ENCODE results near the gene DGCR6. TPM values are rescaled to one million over a fixed set of nuclear protein-coding genes. Genes with fewer than 3 reads are reported as not detected.
A peak's percentile ranks its signal among the peaks of the same experiment; 100 is the strongest.
"Not testable (repeated sequence)": the region's sequence is repeated elsewhere in the genome, so short reads cannot be mapped to it uniquely, and the experiment has no call there.

DGCR6 gene
- total and polyA plus RNA-seq, 2 donors from 2014 or later = 1.7 to 3.7 TPM

GRCh38 chr22:18935889-18936529 lies 29.9 kb downstream of the DGCR6 start, which contains the start of gene PRODH:
PRODH (minus strand) TSS chr22:18936293; CDS start chr22:18936287, 6 bp downstream.
- Histone ChIP-seq H3K4me3 (ENCODE audit: low read length in 3 of 3) (no peak within 1 kb of the TSS), H3K4me1 (ENCODE audit: control insufficient read depth in 2 of 3, insufficient read depth in 2 of 3, low read depth in 1 of 3, low read length in 3 of 3) (no peaks in the 10 kb centered on the region), H3K27me3 (ENCODE audit: control insufficient read depth, insufficient read depth, low read length) (no peaks in the 10 kb centered on the region), H3K36me3 (ENCODE audit: control insufficient read depth in 2 of 3, insufficient read depth in 3 of 3, low read length in 3 of 3) (no peaks in the 10 kb centered on the region), H3K9me3 (ENCODE audit: control insufficient read depth in 2 of 3, insufficient read depth in 1 of 3, low read length in 3 of 3) (no peaks in the 10 kb centered on the region), H3K27ac (ENCODE audit: low read depth in 2 of 2, low read length in 2 of 2) (no peak within 1 kb of the TSS), H3K9ac (ENCODE audit: low read length in 3 of 3) (no peak within 1 kb of the TSS)
- TF ChIP-seq CTCF (IDR thresholded peaks at IDR 0.05; ENCODE audit: borderline replicate concordance, extremely low read depth, insufficient read depth) = no peak
- intact Hi-C loops (cut with DNase I) = no loop called here
- DNase-seq (no peak), FAIRE-seq (no peak)

- FAIRE-seq; DNase-seq; intact Hi-C loops (cut with DNase I): not testable (repeated sequence)
Observed at GRCh38 chr22:18938691-18939090, 32.6 kb downstream of the DGCR6 start.

GRCh38 chr22:18947105-18947504 lies 41.0 kb downstream of the DGCR6 start:
- H3K36me3 ChIP-seq (ENCODE audit: control insufficient read depth in 2 of 3, insufficient read depth in 3 of 3, low read length in 3 of 3); H3K4me3 ChIP-seq (ENCODE audit: low read length in 3 of 3); H3K27me3 ChIP-seq (ENCODE audit: control insufficient read depth, insufficient read depth, low read length); FAIRE-seq; H3K9me3 ChIP-seq (ENCODE audit: control insufficient read depth in 2 of 3, insufficient read depth in 1 of 3, low read length in 3 of 3); H3K27ac ChIP-seq (ENCODE audit: low read depth in 2 of 2, low read length in 2 of 2); DNase-seq; H3K4me1 ChIP-seq (ENCODE audit: control insufficient read depth in 2 of 3, insufficient read depth in 2 of 3, low read depth in 1 of 3, low read length in 3 of 3); intact Hi-C loops (cut with DNase I); H3K9ac ChIP-seq (ENCODE audit: low read length in 3 of 3): not testable (repeated sequence)

More at GRCh38 chr22:18938691-18939090, 32.6 kb downstream of the DGCR6 start:
- H3K4me1 ChIP-seq (ENCODE audit: control insufficient read depth in 2 of 3, insufficient read depth in 2 of 3, low read depth in 1 of 3, low read length in 3 of 3); H3K9me3 ChIP-seq (ENCODE audit: control insufficient read depth in 2 of 3, insufficient read depth in 1 of 3, low read length in 3 of 3); H3K9ac ChIP-seq (ENCODE audit: low read length in 3 of 3); H3K27ac ChIP-seq (ENCODE audit: low read depth in 2 of 2, low read length in 2 of 2); H3K36me3 ChIP-seq (ENCODE audit: control insufficient read depth in 2 of 3, insufficient read depth in 3 of 3, low read length in 3 of 3); H3K27me3 ChIP-seq (ENCODE audit: control insufficient read depth, insufficient read depth, low read length); H3K4me3 ChIP-seq (ENCODE audit: low read length in 3 of 3): not testable (repeated sequence)

- no peak for TF ChIP-seq CTCF (IDR thresholded peaks at IDR 0.05; ENCODE audit: borderline replicate concordance, extremely low read depth, insufficient read depth)
- DNase-seq (peak in 1 of 5 donors; percentile 51), FAIRE-seq (no peak)
- Histone ChIP-seq H3K27me3 (ENCODE audit: control insufficient read depth, insufficient read depth, low read length) (no peaks in the 10 kb centered on the region), H3K4me3 (ENCODE audit: low read length in 3 of 3) (no peak overlapping the region), H3K9ac (ENCODE audit: low read length in 3 of 3) (no peak overlapping the region), H3K27ac (ENCODE audit: low read depth in 2 of 2, low read length in 2 of 2) (no peak overlapping the region), H3K4me1 (ENCODE audit: control insufficient read depth in 2 of 3, insufficient read depth in 2 of 3, low read depth in 1 of 3, low read length in 3 of 3) (no peaks in the 10 kb centered on the region), H3K36me3 (ENCODE audit: control insufficient read depth in 2 of 3, insufficient read depth in 3 of 3, low read length in 3 of 3) (no peaks in the 10 kb centered on the region), H3K9me3 (ENCODE audit: control insufficient read depth in 2 of 3, insufficient read depth in 1 of 3, low read length in 3 of 3) (no peaks in the 10 kb centered on the region)
- intact Hi-C loops (cut with DNase I) = no loop called here
Observed at GRCh38 chr22:18947905-18948304, 41.8 kb downstream of the DGCR6 start.

Data from kidney (tissue), 14 donors.